Omental fat pad (tissue), 4 donors: ENCODE results near the gene PPFIBP1. TPM values are rescaled to one million over a fixed set of nuclear protein-coding genes. Genes with fewer than 3 reads are reported as not detected.

Source experiments
- ATAC-seq: fragments of 150-250 bp; one replicate; pipeline ENCODE4 v1.9.1; 2016; ENCODE audit warnings: mild to moderate bottlenecking, moderate library complexity; ENCODE audit not compliant: low FRiP score
- DNase-seq: peaks from one replicate; pipeline ENCODE4 v3.0.0-alpha.2; 2019; ENCODE audit warnings: low spot score
- CTCF ChIP-seq, 3 donors: fragments of 450-650 bp; IDR thresholded peaks; one replicate each; pipeline ENCODE4 v1.5.1; 2016 to 2017; ENCODE audit warnings: antibody characterized with exemption in 3 of 3, mild to moderate bottlenecking in 3 of 3, moderate library complexity in 2 of 3
- total RNA-seq, 4 donors: library from RNA; depleted of rRNA; stranded (reverse); fragments of >200 nt; gene quantifications; one replicate each; pipeline ENCODE4 v1.1.0, GENCODE V29; 2016

The PPFIBP1 gene
- total RNA-seq, 4 donors from 2014 or later = 40.2 to 164 (median 56.5) TPM

- ATAC-seq = no peak
- no peak for DNase-seq
- TF ChIP-seq CTCF (IDR thresholded peaks at IDR 0.05) = no peak
Observed at GRCh38 chr12:27527512-27527911, 3.5 kb downstream of the PPFIBP1 start.

GRCh38 chr12:27528788-27529187 lies 4.8 kb downstream of the PPFIBP1 start:
- no peak for TF ChIP-seq CTCF (IDR thresholded peaks at IDR 0.05)
- DNase-seq = no peak
- no peak for ATAC-seq

GRCh38 chr12:27530157-27530922 lies 6.3 kb downstream of the PPFIBP1 start:
- TF ChIP-seq CTCF (IDR thresholded peaks at IDR 0.05) = no peak
- ATAC-seq (no peak), DNase-seq (no peak)

- ATAC-seq (no peak), DNase-seq (no peak)
- TF ChIP-seq CTCF (IDR thresholded peaks at IDR 0.05) = no peak
Observed at GRCh38 chr12:27531896-27532295, 7.9 kb downstream of the PPFIBP1 start.

- no peak for TF ChIP-seq CTCF (IDR thresholded peaks at IDR 0.05)
- no peak for ATAC-seq
- DNase-seq = no peak
Observed at GRCh38 chr12:27534060-27534764, 10.2 kb downstream of the PPFIBP1 start.

- DNase-seq = no peak
- no peak for ATAC-seq
- no peak for TF ChIP-seq CTCF (IDR thresholded peaks at IDR 0.05)
Observed at GRCh38 chr12:27534765-27535161, 10.8 kb downstream of the PPFIBP1 start.

GRCh38 chr12:27535318-27535717 lies 11.3 kb downstream of the PPFIBP1 start:
- DNase-seq = no peak
- TF ChIP-seq CTCF (IDR thresholded peaks at IDR 0.05) = no peak
- ATAC-seq = no peak
